ENCODE data around the gene CCDC171.

DNA sequence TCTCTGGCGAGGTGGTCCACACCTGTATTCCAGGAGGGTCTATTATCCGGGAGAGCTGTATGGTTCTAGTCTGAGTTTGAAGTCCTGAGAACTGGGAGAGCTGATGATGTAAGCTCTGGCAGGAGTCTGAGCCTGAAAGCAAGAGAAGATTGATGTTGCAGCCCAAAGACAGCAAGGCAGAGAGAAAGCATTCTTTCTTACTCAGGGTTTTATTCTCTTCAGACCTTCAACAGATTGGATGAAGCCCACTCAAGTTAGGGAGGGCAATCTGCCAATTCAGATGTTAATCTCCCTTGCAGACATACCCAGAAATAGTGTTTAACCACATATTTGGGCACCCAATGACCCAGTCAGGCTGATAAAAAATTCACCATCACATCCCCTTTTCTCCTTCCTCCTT, 159.1 kb downstream of the CCDC171 start:
- TF ChIP-seq, protein P1, sequence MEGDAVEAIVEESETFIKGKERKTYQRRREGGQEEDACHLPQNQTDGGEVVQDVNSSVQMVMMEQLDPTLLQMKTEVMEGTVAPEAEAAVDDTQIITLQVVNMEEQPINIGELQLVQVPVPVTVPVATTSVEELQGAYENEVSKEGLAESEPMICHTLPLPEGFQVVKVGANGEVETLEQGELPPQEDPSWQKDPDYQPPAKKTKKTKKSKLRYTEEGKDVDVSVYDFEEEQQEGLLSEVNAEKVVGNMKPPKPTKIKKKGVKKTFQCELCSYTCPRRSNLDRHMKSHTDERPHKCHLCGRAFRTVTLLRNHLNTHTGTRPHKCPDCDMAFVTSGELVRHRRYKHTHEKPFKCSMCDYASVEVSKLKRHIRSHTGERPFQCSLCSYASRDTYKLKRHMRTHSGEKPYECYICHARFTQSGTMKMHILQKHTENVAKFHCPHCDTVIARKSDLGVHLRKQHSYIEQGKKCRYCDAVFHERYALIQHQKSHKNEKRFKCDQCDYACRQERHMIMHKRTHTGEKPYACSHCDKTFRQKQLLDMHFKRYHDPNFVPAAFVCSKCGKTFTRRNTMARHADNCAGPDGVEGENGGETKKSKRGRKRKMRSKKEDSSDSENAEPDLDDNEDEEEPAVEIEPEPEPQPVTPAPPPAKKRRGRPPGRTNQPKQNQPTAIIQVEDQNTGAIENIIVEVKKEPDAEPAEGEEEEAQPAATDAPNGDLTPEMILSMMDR (IDR thresholded peaks at IDR 0.05; ENCODE audit: poor library complexity): no peak
- TF ChIP-seq EZH2 (IDR thresholded peaks at IDR 0.05; ENCODE audit: borderline replicate concordance): no peak

Measured in hepatocyte (in vitro differentiated cells).